Activated CD8-positive, alpha-beta memory T cell treated with anti-CD3 and anti-CD28 coated beads, Interleukin-2, amount 10 ng/mL, durations not matched to agents 7 days and 5 days (primary cell): Measurements from ENCODE around the gene MAB21L4. TPM values are rescaled to one million over a fixed set of nuclear protein-coding genes. Genes with fewer than 3 reads are reported as not detected.

Source experiments
- ATAC-seq: fragments of 150-1000 bp; cut with Tn5 transposase; one replicate; pipeline ENCODE4 v1.10.0; 2021; ENCODE audit warnings: moderate library complexity
- CTCF ChIA-PET: fragments of 350-600 bp; sonication (Branson Sonifier 250); formaldehyde crosslinking; loops from one replicate; lab custom pipeline; 2021; ENCODE audit warnings: antibody characterized with exemption; lab: Charles Lee
- DNase-seq: peaks from one replicate; pipeline ENCODE4 v3.0.0-alpha.2; 2020
- H3K27ac Mint-ChIP-seq: one replicate; pipeline ENCODE4 v1.8.0; 2021; ENCODE audit warnings: mild to moderate bottlenecking, mixed read lengths
- H3K27me3 Mint-ChIP-seq: one replicate; pipeline ENCODE4 v1.8.0; 2021; ENCODE audit warnings: mixed read lengths
- H3K36me3 Mint-ChIP-seq: one replicate; pipeline ENCODE4 v1.8.0; 2021; ENCODE audit warnings: mild to moderate bottlenecking, mixed read lengths
- H3K4me1 Mint-ChIP-seq: one replicate; pipeline ENCODE4 v1.8.0; 2021; ENCODE audit warnings: mixed read lengths
- H3K4me3 Mint-ChIP-seq: one replicate; pipeline ENCODE4 v1.8.0; 2021; ENCODE audit warnings: mild to moderate bottlenecking, moderate library complexity, mixed read lengths
- H3K9me3 Mint-ChIP-seq: one replicate; pipeline ENCODE4 v1.8.0; 2022; ENCODE audit warnings: low read depth, mixed read lengths
- total RNA-seq, 2 experiments: library from RNA; stranded (reverse); gene quantifications; one replicate each; pipeline ENCODE4 v1.2.3, GENCODE V29; 2021

MAB21L4 gene
- total RNA-seq, 2 experiments from 2014 or later = not detected

GRCh38 chr2:240919786-240920782 is 24.1 kb upstream of the MAB21L4 start:
- Mint-ChIP-seq H3K4me3 (no peak overlapping the region), H3K27ac (no peak overlapping the region), H3K9me3 (no peaks in the 10 kb centered on the region), H3K4me1 (no peaks in the 10 kb centered on the region), H3K27me3 (peaks cover 10% of the 10 kb centered on the region), H3K36me3 (no peaks in the 10 kb centered on the region)
- CTCF ChIA-PET = no interaction called here
- ATAC-seq (no peak), DNase-seq (no peak)

GRCh38 chr2:240919161-240919781 is 23.3 kb upstream of the MAB21L4 start:
- H3K36me3 Mint-ChIP-seq = no peaks in the 10 kb centered on the region
- no peak overlapping the region for H3K27ac Mint-ChIP-seq
- no peak for DNase-seq
- CTCF ChIA-PET = no interaction called here
- H3K9me3 Mint-ChIP-seq = no peaks in the 10 kb centered on the region
- no peaks in the 10 kb centered on the region for H3K4me1 Mint-ChIP-seq
- peaks cover 10% of the 10 kb centered on the region for H3K27me3 Mint-ChIP-seq
- ATAC-seq = no peak
- no peak overlapping the region for H3K4me3 Mint-ChIP-seq

GRCh38 chr2:240918258-240919091 is 22.5 kb upstream of the MAB21L4 start:
- Mint-ChIP-seq H3K27me3 (peaks cover 10% of the 10 kb centered on the region), H3K36me3 (no peaks in the 10 kb centered on the region), H3K4me3 (no peak overlapping the region), H3K27ac (no peak overlapping the region), H3K4me1 (no peaks in the 10 kb centered on the region), H3K9me3 (no peaks in the 10 kb centered on the region)
- DNase-seq = no peak
- CTCF ChIA-PET = no interaction called here
- no peak for ATAC-seq

GRCh38 chr2:240917684-240918257 is 21.8 kb upstream of the MAB21L4 start:
- H3K9me3 Mint-ChIP-seq = no peaks in the 10 kb centered on the region
- no peak for ATAC-seq
- H3K36me3 Mint-ChIP-seq = no peaks in the 10 kb centered on the region
- H3K27ac Mint-ChIP-seq = no peak overlapping the region
- no peaks in the 10 kb centered on the region for H3K4me1 Mint-ChIP-seq
- CTCF ChIA-PET = no interaction called here
- H3K4me3 Mint-ChIP-seq = no peak overlapping the region
- peaks cover 10% of the 10 kb centered on the region for H3K27me3 Mint-ChIP-seq
- no peak for DNase-seq

- no peak for DNase-seq
- Mint-ChIP-seq H3K4me1 (no peaks in the 10 kb centered on the region), H3K27me3 (peaks cover 11% of the 10 kb centered on the region), H3K36me3 (no peaks in the 10 kb centered on the region), H3K27ac (no peak overlapping the region), H3K9me3 (no peaks in the 10 kb centered on the region), H3K4me3 (no peak overlapping the region)
- CTCF ChIA-PET = no interaction called here
- no peak for ATAC-seq
These were observed 21.2 kb upstream of the MAB21L4 start for GRCh38 chr2:240917009-240917683.

GRCh38 chr2:240916571-240917008 is 20.6 kb upstream of the MAB21L4 start:
- Mint-ChIP-seq H3K27me3 (peaks cover 14% of the 10 kb centered on the region), H3K4me1 (no peaks in the 10 kb centered on the region), H3K27ac (no peak overlapping the region), H3K9me3 (no peaks in the 10 kb centered on the region), H3K36me3 (no peaks in the 10 kb centered on the region), H3K4me3 (no peak overlapping the region)
- CTCF ChIA-PET = no interaction called here
- ATAC-seq = no peak
- DNase-seq = no peak

- Mint-ChIP-seq H3K27me3 (peaks cover 14% of the 10 kb centered on the region), H3K27ac (no peak overlapping the region), H3K4me1 (no peaks in the 10 kb centered on the region), H3K9me3 (no peaks in the 10 kb centered on the region), H3K4me3 (no peak overlapping the region), H3K36me3 (no peaks in the 10 kb centered on the region)
- CTCF ChIA-PET = interaction anchor here (1.3 kb wide), 1 partner anchor 19 kb away, joined by 4 read pairs; no protein-coding TSS in a partner anchor
- no peak for ATAC-seq
- DNase-seq = no peak
These were observed 19.8 kb upstream of the MAB21L4 start for GRCh38 chr2:240915526-240916341.

GRCh38 chr2:240914645-240915525 is 18.9 kb upstream of the MAB21L4 start:
- Mint-ChIP-seq H3K36me3 (no peaks in the 10 kb centered on the region), H3K4me3 (no peak overlapping the region), H3K9me3 (no peaks in the 10 kb centered on the region), H3K4me1 (no peaks in the 10 kb centered on the region), H3K27me3 (peaks cover 19% of the 10 kb centered on the region), H3K27ac (no peak overlapping the region)
- CTCF ChIA-PET = interaction anchor here (0.6 to 1.4 kb wide), 12 partner anchors 8 to 1104 kb away, joined by 3 to 5 read pairs (median 3); no protein-coding TSS in a partner anchor
- no peak for ATAC-seq
- DNase-seq = no peak

- Mint-ChIP-seq H3K27ac (no peak overlapping the region), H3K9me3 (no peaks in the 10 kb centered on the region), H3K4me3 (no peak overlapping the region), H3K27me3 (peaks cover 19% of the 10 kb centered on the region), H3K4me1 (no peaks in the 10 kb centered on the region), H3K36me3 (no peaks in the 10 kb centered on the region)
- DNase-seq (peak; percentile 64), ATAC-seq (peak; percentile 44)
- CTCF ChIA-PET = interaction anchor here (0.6 to 1.4 kb wide), 13 partner anchors 9 to 1105 kb away, joined by 3 to 5 read pairs (median 3); no protein-coding TSS in a partner anchor
These were observed 18.1 kb upstream of the MAB21L4 start for GRCh38 chr2:240913810-240914644.

GRCh38 chr2:240912878-240913809 is 17.2 kb upstream of the MAB21L4 start:
- Mint-ChIP-seq H3K9me3 (no peaks in the 10 kb centered on the region), H3K27ac (no peak overlapping the region), H3K36me3 (no peaks in the 10 kb centered on the region), H3K27me3 (peaks cover 19% of the 10 kb centered on the region), H3K4me1 (no peaks in the 10 kb centered on the region), H3K4me3 (no peak overlapping the region)
- no peak for DNase-seq
- ATAC-seq = no peak
- CTCF ChIA-PET = interaction anchor here (1.3 to 1.4 kb wide), 2 partner anchors 13 to 115 kb away, joined by 3 to 4 read pairs; no protein-coding TSS in a partner anchor
